ENCODE results near the gene KDM4B. TPM values are rescaled to one million over a fixed set of nuclear protein-coding genes. Genes with fewer than 3 reads are reported as not detected.

Gene KDM4B
- total and polyA plus RNA-seq, 12 donors, result 12.4 to 35.8 (median 30.3) TPM

- intact Hi-C loops (cut with DNase I), result no loop called here
- no peak for DNase-seq
- ATAC-seq, result peak in 2 of 8 donors; percentile 7 to 11
- peaks cover 0 to 22% (median 0%) of the 10 kb centered on the region in 9 donors for H3K4me1 ChIP-seq
- WGBS, 2 donors, result 67 to 73% methylated on average over 8 of the region's 8 CpGs
- H3K27ac ChIP-seq, result no peak overlapping the region
- H3K9me3 ChIP-seq, result no peaks in the 10 kb centered on the region
- H3K27me3 ChIP-seq, result no peaks in the 10 kb centered on the region
- peaks cover 0 to 51% (median 0%) of the 10 kb centered on the region in 9 donors for H3K36me3 ChIP-seq
- no peak overlapping the region for H3K4me3 ChIP-seq
- TF ChIP-seq CTCF (IDR thresholded peaks at IDR 0.05), result no peak
These were observed 102.7 kb downstream of the KDM4B start for GRCh38 chr19:5071579-5071978.

GRCh38 chr19:5072115-5072514 is 103.2 kb downstream of the KDM4B start:
- Histone ChIP-seq H3K4me3 (no peak overlapping the region), H3K27ac (no peak overlapping the region), H3K27me3 (no peaks in the 10 kb centered on the region), H3K4me1 (peaks cover 0 to 22% (median 0%) of the 10 kb centered on the region in 9 donors), H3K9me3 (no peaks in the 10 kb centered on the region), H3K36me3 (peaks cover 0 to 53% (median under 1%) of the 10 kb centered on the region in 9 donors)
- ATAC-seq, result peak in 2 of 8 donors; percentile 34 to 43
- intact Hi-C loops (cut with DNase I), result no loop called here
- no peak for DNase-seq
- WGBS, 2 donors, result 64 to 70% methylated on average over 11 of the region's 11 CpGs
- TF ChIP-seq CTCF (IDR thresholded peaks at IDR 0.05), result no peak

GRCh38 chr19:5073153-5073844 is 104.4 kb downstream of the KDM4B start:
- no peak for DNase-seq
- H3K27me3 ChIP-seq, result no peaks in the 10 kb centered on the region
- H3K4me3 ChIP-seq, result no peak overlapping the region
- ATAC-seq, result no peak
- no peak for TF ChIP-seq CTCF (IDR thresholded peaks at IDR 0.05)
- intact Hi-C loops (cut with DNase I), result no loop called here
- H3K27ac ChIP-seq, result no peak overlapping the region
- peaks cover 0 to 64% (median 6%) of the 10 kb centered on the region in 9 donors for H3K36me3 ChIP-seq
- no peaks in the 10 kb centered on the region for H3K9me3 ChIP-seq
- WGBS, 2 donors, result 91% methylated on average over 8 of the region's 8 CpGs
- peaks cover 0 to 27% (median 0%) of the 10 kb centered on the region in 9 donors for H3K4me1 ChIP-seq

DNA sequence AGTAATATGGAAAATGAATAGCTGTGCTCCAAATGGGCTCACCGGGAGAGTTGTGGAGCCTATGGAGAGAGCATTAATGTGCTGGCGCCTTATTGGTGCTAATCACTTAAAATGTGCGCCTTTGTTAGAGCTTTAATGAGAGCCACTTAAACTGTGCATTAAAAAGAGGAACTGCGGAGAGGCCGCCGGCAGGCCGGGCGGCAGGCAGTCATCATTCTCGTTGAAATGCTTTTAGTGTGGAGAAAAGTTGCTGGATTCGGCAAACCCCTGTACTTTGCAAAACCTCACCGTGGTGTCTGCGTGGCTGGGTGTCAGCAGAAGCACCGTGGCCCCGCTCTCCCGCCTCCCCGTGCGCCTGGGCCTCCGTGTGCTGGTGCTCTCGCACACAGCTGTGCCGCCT is 105.5 kb downstream of the KDM4B start:
- ATAC-seq, result no peak
- DNase-seq, result no peak

More for the DNA sequence above, 105.5 kb downstream of the KDM4B start:
- intact Hi-C loops (cut with DNase I), result no loop called here
- peaks cover 0 to 32% (median 5%) of the 10 kb centered on the region in 9 donors for H3K4me1 ChIP-seq
- H3K36me3 ChIP-seq, result peaks cover 0 to 76% (median 6%) of the 10 kb centered on the region in 9 donors
- no peak for TF ChIP-seq CTCF (IDR thresholded peaks at IDR 0.05)
- WGBS, 2 donors, result 87 to 88% methylated on average over 20 of the region's 20 CpGs
- H3K4me3 ChIP-seq, result no peak overlapping the region
- no peaks in the 10 kb centered on the region for H3K9me3 ChIP-seq
- no peaks in the 10 kb centered on the region for H3K27me3 ChIP-seq
- H3K27ac ChIP-seq, result no peak overlapping the region

Measured in heart right ventricle (tissue), 16 donors.